HG03025 (cell line): ENCODE data around the gene RING1.

Experiments used
- ATAC-seq: cut with Tn5 transposase; IDR thresholded peaks from one replicate; pipeline ENCODE4 v1.9.1; 2021; ENCODE audit warnings: mild to moderate bottlenecking, moderate library complexity; ENCODE audit not compliant: unreplicated experiment, low FRiP score

Gene RING1

DNA sequence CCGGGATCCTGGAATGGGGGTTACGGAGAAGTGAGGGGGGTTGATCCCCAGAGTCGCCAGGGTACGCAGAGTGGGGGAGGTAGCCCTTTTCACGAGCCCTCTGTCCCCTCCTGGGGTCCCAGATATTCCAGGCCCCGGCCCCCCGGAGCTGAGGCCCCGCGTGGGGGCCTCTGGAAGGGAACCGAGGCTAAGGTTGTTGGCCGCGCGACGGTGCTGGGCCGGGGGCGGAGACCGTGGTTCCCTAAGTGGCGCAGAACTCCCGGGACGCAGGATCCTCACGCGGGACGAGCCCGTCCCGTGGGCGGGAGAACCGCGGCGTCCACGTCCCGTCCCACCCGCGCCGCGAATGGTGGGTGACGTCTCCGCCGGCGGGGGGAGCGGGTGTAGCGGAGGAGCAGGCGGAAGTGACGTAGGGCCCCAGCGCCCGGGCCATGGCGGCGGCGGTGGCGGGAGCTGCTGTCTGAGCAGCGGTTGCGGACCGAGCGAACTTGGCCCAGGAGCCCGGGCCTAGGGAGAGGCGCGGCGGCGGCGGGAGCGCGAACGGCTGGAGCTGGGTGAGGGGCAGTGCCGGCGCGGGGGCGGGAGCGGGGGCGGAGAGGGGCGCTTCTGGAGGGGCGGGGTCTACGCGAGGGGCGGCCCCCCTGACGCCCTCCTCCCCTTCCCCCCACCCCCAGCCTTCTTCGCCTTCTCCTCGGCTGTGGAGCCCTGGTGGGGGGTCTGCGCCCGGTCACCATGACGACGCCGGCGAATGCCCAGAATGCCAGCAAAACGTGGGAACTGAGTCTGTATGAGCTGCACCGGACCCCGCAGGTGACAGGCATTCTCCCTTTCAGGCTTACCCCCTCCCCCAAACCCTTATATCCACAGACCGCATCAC lies at the start of gene RING1:
Gene RING1, plus strand, starts transcription at position 410 of the 877 bp plus-strand sequence. Its CDS starts 323 bp downstream, at position 733.
- no peak for ATAC-seq

DNA sequence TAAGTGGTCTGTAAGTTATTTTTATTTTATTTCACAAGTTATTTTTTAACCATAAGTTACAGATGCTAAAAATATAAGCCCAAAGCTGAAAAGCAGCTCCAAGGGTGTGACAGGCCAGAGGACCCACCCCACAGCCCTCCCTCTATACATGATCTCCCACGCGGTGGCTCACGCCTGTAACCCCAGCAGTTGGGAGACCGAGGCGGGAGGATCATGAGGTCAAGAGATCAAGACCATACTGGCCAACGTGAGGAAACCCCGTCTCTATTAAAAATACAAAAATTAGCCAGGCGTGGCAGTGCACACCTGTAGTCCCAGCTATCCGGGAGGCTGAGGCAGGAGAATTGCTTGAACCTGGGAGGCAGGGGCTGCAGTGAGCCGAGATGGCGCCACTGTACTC lies 48.2 kb upstream of the RING1 start:
- no peak for ATAC-seq

DNA sequence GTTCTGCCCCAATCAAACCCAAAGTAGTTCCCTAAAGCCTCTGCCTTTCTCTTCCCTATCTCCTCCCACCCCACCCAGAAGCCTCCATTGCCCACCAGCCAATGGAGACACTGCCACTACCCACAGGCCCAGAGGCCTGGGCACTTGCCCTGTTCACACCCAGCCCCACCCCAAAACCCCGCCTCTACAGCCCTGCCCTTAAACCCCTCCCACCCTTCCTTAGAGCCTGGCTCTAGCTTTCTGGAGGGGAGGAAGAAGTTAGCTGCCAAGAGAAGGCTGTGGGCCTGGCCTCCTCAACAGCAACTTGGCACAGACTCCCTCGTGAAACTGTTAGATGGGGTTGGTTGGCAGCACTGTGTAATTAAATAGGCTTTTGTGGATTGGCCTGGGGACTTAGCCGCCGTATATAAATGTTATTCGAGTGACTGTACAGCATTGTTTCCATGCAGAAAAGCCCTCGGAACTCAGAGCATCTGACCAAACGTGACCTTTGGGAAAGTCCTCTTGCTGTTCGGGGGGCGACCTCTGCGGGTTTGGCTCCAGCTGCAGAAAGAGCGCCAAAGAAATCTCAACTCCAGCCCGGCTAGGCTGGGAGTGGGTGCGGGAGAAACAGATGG lies 47.5 kb upstream of the RING1 start:
- ATAC-seq, result no peak

DNA sequence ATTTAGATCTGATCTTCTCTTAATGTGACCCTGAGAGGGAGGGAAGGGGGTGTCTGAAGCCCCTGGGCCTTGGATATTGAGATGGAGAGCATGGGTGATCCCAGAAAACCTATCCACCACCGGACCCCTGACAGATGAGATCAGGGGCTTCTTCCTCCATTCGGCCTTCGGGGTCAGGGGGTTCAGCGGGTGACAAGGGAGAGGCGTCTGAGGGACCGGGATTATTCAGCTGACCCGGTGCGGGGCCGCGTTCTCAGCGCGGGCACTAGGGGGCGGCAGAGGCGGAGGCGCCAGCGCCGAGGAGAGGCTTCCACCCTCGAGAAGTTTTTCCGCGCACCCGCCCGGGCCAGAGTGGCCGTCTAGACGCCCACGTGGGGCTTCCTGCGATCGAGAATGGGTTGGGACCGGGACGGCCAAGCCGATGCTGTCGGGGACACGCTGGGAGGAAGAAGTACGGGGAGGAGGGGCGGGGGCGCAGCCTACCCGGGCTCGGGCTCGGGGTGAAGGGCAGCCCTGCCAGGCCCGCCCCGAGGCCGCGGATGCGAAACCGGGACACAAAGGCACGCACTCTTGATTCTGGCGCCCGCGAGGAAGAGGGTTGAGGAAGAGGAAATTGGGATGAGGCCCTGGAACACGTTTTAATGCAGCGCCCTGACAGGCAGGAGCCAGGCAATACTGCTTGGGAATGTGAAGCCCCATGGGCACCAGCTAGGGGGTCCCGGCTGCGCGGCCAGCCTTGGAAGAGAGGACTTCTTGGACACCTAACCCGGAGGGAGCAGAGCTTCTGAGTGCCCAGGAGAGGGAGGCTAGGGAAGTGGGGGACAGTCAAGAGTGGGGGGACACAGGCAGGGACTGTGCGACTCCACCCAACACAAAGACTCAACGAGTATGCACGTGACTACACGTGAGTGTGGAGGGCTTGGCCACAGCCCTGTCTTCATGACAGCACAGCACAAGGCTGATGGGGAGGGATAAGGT lies 46.7 kb upstream of the RING1 start:
- ATAC-seq, result no peak

DNA sequence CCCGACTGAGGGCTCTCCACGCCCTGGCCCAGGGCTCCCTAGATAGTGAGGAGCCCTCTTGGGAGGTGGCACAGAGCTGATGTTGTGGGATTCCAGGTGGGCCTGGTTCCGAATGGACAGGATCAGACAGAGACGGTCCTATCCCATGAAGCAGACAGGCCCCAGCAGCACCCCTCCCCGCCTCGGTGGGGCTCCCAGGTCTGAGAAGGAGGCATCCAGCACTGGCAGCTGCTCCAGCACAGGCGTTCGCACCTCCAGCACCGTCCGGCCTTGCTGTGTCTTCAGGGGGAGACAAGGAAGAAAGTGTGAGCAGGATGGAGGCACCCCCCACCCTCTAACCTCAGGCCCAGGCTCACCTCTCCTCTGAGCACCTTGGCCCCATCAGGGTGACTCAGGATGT lies 44.8 kb upstream of the RING1 start:
- ATAC-seq, result no peak

DNA sequence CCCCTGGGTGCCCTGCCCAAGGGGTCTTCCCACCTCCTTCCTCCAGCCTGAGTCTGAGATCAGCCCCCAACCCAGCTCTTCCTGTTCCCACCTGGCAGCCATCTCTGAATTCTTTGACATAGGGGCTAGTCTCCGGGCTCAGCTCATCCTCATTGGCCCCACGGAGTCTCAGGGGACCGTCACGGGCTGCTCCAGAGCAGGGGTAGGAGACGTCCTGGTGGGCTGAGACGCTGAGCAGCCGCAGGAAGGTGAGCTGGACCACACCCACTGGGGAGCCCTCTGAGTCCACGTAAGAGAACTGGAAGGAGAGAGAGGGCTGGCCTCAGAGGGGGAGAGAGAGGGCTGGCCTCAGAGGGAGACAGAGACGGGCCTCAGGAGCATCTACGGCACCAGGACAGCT lies 44.1 kb upstream of the RING1 start:
- no peak for ATAC-seq

DNA sequence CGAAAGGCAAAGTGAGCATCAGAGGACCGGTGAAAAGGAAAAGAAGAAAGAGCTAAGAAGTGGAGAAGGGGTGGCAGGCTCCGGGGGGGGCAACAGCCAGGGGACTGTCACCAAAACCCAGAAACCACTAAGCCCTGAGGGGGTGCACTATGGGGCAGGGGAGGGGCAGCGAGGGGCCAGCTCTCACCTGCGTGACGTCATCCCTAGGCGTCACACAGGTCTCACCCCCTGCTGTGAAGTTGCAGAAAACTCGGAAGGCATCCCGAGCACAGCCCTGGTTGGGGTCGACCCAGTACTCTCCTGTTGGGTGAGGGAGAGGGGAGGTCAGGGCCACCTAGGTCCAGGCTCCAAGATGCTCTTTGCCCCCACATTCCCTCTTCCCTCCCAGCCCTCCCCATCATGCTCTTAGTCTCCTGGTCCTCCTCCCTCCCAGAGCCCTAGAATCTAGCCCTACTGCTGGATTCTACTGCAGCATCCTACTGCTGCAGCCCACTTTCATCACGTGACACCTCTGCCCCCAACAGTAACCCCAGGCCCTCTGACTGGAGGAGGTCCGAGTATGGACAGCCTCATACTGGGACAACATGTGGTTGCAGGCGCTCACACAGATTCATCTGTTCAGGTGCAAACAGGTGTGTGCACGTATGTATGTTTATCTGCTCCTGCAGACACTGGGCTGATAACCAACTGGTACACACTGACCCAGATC lies 43.5 kb upstream of the RING1 start:
- ATAC-seq, result no peak

DNA sequence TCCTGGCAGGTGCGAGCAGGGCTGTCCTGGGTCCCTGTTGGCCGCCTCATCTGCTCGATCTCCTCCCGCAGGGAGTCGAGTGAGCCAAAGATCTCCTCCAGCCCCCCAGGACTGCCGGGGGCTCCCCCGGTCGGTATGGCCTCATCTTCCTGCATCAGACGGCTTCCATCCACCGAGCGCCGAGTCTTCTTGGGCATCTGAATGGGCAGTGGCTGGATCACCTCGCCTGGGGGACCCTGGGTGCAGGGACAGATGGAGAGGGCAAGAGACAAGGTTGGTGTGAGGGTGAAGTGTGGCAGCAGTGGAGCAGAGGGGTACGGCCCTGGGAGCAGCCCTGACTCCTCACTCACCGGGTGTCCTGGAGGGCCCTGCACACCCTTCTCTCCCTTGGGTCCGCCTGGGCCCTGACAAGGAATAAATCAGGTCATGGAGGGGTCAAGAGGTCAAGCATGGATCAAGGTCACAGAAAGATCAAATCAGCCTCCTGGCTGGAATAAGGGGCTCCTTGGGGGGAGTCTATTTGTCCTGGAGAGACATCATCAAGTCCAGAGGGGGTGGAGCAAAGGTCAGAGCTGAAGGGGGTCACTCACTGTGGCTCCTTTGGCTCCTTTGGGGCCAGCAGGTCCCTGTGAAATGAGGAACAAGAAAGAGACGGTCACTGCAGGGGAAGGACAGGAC lies 42.6 kb upstream of the RING1 start:
- ATAC-seq, result no peak

DNA sequence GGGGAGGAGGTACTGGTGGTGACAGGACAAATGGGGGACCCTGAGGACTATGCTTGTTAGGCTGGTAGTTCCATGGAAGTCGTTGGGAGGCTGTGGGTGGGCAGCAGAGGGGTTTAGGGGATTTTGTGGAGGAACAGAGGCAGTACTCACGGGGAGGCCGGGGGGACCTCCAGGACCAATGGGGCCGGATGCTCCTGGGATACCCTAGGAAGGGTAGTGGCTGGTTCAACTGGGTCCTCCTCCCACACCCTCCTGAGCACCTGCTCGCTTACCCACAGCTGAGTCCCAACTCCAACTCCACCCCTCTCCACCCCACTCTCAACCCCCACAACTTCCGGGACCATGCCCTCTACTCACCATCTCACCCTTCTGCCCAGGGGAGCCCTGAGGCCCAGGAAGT lies 41.9 kb upstream of the RING1 start:
- no peak for ATAC-seq

DNA sequence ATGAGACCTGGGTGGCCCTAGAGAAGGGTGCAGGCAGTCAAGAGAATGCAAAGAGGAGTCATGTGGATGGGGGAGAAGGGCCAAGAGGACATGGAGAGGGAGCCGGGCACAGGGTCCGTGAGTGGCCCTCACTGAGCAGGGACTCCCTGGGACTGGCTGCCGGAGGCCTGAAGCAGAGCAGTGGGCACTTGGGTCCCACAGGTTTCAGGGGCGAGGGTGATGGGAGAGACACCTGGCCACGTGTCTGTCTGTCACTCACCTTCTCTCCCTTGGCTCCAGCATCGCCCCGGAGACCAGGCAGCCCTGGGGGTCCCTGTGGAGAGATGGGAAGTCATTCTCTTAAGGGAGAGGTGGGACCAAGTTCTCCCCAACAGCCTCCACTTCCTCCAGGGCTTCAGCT lies 41.5 kb upstream of the RING1 start:
- no peak for ATAC-seq

DNA sequence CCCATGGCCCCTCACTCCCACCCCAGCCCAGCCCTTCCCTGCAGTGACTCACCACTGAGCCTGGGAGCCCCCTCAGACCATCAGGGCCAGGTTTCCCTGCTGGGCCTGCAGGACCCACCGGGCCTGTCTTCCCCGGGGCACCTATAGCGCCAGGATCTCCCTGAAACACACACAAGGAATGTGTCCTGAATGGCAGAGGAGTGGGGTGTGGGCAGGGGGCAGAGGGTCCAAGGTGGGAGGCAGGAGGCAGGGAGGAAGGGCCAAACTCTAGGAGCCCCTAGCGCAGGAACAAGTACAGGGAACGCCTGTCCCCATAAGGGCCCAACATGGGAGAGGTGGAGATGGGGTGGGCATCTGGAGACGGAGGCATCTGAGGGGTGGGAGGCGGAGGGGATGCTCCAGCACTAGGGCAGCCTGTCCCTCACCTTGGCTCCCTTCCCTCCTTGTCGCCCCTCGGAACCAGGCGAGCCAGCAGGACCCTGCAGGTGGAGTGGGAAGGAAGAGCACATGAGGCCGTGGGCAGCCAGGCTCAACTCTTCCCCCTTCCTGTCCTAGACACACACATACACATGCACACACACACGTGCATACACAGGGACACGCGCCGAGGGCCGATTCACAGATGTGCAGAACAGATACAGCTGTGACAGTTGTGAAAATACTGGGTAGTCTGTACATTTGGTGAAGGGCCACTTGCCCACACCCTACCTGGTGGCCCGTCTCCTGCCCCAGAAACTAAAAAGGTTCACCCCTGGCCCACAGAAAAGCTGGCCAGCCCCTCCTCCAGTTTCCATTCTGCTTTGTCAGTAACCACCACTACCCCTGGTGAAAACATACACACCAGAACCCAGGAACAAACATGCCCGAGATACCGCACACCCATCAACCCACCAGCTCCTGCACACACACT lies 40.7 kb upstream of the RING1 start:
- ATAC-seq, result no peak

DNA sequence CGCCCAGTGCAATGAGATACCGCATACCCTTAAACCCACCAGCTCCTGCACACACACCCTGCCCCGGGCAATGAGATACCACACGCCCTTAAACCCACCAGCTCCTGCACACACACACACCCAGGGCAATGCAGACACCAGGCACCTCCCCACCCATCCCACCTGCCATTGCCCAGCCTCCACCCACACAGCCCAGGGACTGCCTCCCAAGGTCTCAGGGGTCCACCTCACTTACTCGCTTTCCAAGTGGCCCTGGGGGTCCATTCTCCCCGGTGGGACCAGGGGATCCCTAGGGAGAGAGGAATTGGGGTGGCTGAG lies 40.1 kb upstream of the RING1 start:
- no peak for ATAC-seq

DNA sequence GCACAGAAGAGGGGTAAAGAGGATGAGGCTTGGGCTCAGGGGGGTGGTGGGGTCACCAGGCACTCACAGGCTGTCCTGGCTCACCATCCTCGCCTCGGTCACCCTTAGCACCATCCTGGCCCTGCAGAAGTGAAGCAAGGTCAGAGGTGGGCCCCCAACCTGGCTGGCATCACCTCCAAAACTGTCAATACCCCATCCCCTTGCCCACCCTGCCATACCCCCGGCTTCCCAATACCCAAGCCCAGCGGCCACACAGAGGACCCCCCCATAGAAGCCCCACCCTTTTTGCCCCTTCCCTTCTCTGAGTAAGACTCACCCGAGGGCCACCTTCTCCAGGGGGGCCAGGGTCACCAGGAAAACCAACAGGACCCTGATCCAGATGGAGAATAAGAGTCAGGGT lies 39.7 kb upstream of the RING1 start:
- no peak for ATAC-seq

DNA sequence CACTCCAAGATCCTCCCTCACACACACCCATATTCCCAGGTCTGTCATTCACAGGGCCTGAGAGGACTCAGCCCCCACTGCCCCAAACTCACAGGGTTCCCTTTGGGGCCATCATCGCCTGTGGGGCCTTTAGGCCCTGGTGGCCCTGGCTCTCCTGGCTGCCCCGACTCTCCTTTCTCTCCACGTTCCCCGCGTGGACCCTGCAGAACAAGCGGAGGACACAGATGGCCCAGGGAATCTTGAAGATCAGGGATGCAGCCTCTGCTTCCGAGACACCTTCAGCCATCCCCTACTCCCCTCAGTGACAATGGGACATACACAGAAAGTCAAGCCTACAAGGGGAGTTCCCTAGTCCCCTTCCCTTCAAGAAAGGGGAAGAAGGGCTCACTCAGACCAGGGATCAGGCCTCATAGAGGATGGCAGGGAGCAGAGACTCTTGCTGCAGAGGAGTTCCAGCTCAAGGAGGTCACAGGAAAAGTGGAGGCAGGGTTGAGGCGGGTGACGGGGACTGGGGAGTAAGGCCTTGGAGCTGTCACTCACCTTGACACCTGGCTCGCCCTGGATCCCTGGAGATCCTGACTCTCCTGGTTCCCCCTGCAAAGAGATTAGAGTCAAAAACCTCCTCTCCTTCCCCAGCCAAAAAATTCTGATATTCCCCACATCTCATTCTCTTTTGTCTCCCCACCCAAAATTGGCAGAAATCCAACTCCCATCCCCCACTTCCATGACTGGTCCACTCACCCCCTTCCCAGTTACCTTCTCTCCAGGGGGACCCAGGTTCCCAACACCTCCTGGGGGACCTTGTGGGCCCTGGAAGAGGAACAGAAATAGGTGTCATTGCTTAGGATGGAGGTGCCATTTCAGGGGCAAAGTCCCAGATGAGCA lies 38.8 kb upstream of the RING1 start:
- no peak for ATAC-seq

DNA sequence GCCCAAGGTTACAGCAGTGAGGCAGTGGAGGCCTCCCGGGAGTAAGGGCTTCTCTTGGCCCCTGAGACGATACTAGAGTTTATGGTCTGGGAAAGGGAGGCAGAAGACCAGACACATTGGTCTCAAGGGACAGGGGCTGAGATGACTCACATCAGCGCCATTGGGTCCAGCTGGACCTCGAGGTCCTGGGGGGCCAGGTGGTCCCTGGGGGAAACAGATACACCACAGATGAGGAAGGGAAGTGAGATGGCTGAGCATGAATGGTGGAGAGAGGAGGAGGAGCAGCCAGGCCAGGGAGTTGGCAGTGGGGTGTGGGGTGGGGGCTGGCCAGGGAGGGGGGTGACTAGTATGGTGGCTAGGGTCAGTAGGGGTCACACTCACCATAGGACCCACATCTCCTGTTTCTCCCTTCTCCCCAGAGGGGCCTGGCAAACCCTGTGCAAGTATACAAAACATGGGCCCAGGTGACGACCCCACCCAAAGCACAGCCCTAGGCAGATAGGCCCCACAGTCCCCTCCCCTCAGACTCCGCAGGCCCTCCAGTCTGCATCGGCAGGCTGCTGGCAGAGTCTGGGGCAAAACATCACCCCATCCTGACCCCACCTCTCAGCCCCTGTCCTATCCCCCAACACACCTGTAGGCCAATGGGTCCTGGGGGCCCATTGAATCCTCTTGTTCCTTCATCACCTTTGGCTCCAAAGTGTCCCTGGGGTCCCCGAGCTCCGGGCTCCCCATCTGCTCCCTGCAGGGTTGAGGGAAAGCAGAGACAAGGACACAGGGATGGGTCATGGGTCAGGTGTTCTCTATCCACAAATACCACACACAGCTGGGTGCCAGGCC lies 37.9 kb upstream of the RING1 start:
- no peak for ATAC-seq

DNA sequence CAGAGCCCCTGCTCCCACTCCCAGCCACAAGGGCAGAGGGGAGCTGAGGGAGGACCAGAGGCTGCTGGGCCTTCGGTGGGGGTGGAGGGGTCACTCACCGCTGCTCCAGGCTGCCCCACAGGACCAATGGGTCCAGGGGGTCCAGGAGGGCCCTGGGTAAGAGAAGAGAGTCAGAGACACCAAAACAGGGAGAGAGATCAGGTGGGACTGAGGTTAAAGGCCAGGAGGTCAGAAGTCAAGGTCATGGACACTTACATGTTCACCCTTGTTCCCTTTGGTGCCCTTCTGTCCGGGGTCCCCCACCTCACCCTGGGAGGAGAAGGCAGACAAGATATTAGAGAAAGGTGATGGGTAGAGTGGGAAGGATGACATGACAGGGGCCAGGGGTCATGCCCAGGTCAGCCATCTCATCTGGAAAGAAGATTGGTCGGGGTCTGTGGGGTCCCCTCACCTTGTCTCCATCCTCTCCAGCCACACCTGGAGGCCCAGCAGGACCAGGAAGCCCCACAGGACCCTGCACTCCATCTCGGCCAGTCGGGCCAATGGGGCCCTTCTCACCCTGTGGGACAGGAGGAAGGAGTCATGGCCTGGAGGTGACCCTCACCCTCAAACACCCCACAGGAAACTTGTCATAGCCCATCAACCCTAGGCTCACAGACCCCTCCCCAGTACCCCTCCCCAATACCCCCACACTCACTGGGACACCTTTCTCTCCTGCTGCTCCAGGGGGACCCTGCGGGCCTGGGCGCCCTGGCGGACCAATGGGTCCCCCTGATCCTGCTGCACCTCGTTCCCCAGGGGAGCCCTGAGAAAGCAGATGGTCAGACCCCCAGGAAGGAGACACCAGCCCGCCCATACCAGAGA lies 37.1 kb upstream of the RING1 start:
- no peak for ATAC-seq
